Progenitor cell of endocrine pancreas (in vitro differentiated cells): ENCODE results near the gene KCNK17. TPM values are rescaled to one million over a fixed set of nuclear protein-coding genes. Genes with fewer than 3 reads are reported as not detected.

ENCODE experiments used
- DNase-seq: peaks from one replicate; pipeline ENCODE4 v3.0.0; 2021; ENCODE audit warnings: low spot score; ENCODE audit not compliant: unreplicated experiment
- H3K27ac Mint-ChIP-seq: 2 replicates; pipeline ENCODE4 v1.8.0; 2021; ENCODE audit warnings: mild to moderate bottlenecking, moderate library complexity, mixed read lengths
- H3K27me3 Mint-ChIP-seq: 2 replicates; pipeline ENCODE4 v1.8.0; 2021; ENCODE audit warnings: mixed read lengths
- H3K36me3 Mint-ChIP-seq: 2 replicates; pipeline ENCODE4 v1.8.0; 2022; ENCODE audit warnings: mixed read lengths; ENCODE audit not compliant: insufficient read depth
- H3K4me1 Mint-ChIP-seq: 2 replicates; pipeline ENCODE4 v1.8.0; 2021; ENCODE audit warnings: low read depth, mixed read lengths
- H3K4me3 Mint-ChIP-seq: 2 replicates; pipeline ENCODE4 v1.8.0; 2021; ENCODE audit warnings: low read depth, mild to moderate bottlenecking, moderate library complexity, mixed read lengths
- H3K9me3 Mint-ChIP-seq: 2 replicates; pipeline ENCODE4 v1.8.0; 2021; ENCODE audit warnings: low read depth, mixed read lengths
- total RNA-seq: library from RNA; stranded (reverse); gene quantifications from 2 replicates; pipeline ENCODE4 v1.2.1, GENCODE V29; 2021
- TF ChIP-seq, protein P1 (sequence below): fragments of 200-600 bp; sonication (generic); IDR thresholded peaks from one replicate; pipeline ENCODE4 v1.5.0; 2021; ENCODE audit warnings: antibody characterized with exemption, mild to moderate bottlenecking; ENCODE audit not compliant: unreplicated experiment

The KCNK17 gene
- total RNA-seq, 1 donor from 2014 or later: 11.2 TPM

DNA sequence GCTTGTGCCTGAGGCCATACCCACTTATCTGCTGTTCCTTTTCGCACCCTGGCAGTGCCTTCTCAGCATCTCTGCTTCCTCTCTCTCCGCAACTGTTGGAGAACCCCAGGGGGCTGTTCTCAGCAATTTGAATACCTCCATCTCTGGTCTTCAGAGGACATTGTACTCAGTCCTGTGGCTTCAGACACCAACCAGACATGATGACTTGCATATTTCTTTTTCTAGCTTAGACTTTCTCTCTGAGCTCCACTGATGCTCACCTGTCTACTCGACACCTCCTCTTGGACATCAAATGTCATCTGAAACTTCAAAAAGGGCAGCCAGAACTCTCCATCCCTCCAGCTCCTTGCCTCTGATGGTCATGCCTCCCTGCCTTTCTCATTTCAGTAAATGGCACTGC, 27.1 kb upstream of the KCNK17 start:
- Mint-ChIP-seq H3K9me3 (no peaks in the 10 kb centered on the region), H3K36me3 (no peaks in the 10 kb centered on the region), H3K27me3 (peaks cover 16% of the 10 kb centered on the region), H3K4me1 (peaks cover 7% of the 10 kb centered on the region), H3K27ac (no peak overlapping the region), H3K4me3 (no peak overlapping the region)
- no peak for DNase-seq
- TF ChIP-seq, protein P1, sequence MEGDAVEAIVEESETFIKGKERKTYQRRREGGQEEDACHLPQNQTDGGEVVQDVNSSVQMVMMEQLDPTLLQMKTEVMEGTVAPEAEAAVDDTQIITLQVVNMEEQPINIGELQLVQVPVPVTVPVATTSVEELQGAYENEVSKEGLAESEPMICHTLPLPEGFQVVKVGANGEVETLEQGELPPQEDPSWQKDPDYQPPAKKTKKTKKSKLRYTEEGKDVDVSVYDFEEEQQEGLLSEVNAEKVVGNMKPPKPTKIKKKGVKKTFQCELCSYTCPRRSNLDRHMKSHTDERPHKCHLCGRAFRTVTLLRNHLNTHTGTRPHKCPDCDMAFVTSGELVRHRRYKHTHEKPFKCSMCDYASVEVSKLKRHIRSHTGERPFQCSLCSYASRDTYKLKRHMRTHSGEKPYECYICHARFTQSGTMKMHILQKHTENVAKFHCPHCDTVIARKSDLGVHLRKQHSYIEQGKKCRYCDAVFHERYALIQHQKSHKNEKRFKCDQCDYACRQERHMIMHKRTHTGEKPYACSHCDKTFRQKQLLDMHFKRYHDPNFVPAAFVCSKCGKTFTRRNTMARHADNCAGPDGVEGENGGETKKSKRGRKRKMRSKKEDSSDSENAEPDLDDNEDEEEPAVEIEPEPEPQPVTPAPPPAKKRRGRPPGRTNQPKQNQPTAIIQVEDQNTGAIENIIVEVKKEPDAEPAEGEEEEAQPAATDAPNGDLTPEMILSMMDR: no peak

DNA sequence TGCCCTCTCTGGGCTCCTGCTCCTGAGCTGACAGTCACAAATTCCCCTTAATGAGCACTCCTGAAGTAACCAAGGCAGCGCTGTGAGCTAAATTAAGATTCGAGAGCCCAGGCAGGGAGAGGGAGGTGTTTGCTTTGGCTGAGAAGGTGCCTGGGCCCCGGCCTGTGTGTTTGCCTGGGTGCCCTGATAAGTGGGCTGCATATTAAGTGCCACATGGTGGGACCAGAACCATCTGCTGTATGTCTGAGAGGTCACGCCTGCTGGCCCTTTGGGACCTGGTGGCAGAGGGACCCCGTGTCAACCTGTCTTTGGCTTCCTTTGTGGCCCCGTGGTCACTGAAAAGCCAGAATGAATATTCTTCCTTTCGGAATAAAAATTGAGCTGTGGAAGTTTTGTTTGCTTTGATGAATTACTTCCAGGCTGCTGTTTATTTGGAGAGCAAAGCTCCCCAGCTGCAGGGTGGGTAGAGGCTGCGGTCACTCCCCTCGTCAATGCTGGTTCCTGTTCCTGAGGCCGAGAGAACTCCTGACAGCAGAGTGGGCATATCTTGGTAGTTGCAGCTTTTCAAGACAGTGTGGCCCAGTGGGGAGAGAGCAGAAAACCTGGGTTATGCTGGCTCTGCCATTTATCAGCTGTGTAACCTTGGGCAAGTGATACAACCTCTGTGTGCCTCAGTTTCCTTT, 25.8 kb upstream of the KCNK17 start:
- DNase-seq: no peak
- Mint-ChIP-seq H3K27me3 (peaks cover 25% of the 10 kb centered on the region), H3K36me3 (no peaks in the 10 kb centered on the region), H3K4me1 (peaks cover 7% of the 10 kb centered on the region), H3K4me3 (peak overlapping the region; percentile 33), H3K27ac (peak overlapping the region; percentile 65), H3K9me3 (no peaks in the 10 kb centered on the region)
- TF ChIP-seq, protein P1: no peak

DNA sequence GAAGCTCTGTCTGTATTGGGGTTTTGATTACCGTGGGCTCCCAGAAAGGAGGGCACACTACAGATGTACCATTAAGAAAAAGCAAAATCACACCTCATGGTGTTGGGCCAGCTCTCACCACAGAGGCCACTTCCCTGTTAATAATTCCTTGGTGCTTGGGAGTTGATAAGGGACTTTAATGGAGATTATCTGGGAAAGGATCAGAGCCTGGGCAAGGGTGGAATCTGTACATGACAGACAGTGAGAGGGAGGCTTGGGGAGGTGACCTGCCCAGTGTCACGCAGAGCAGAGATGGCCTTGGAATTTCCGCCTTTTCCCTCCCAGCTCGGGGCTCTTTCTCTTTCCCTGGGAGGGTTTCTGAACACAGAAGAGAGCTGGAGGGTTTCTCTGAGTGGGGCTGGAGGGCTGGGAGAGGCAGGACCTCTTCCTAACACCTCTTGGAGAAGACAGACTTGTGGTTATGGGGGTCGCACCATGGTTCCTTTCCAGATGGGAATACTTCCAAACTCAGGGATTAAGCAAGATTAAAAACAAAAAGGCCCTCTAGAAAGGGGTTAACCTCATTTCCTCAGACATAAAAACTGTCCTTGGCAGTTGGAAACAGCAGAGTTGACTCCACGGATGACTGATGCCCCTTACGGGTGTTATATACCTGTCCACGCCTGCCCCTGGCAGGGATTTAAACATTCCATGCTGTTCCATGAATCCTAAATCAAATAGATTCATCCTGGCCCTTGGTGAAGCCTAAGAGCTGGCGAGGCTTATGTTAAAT, 25.1 kb upstream of the KCNK17 start:
- Mint-ChIP-seq H3K27ac (peak overlapping the region; percentile 65), H3K36me3 (no peaks in the 10 kb centered on the region), H3K4me1 (peaks cover 7% of the 10 kb centered on the region), H3K27me3 (peaks cover 29% of the 10 kb centered on the region), H3K9me3 (no peaks in the 10 kb centered on the region), H3K4me3 (peak overlapping the region; percentile 33)
- no peak for DNase-seq
- TF ChIP-seq, protein P1: no peak

DNA sequence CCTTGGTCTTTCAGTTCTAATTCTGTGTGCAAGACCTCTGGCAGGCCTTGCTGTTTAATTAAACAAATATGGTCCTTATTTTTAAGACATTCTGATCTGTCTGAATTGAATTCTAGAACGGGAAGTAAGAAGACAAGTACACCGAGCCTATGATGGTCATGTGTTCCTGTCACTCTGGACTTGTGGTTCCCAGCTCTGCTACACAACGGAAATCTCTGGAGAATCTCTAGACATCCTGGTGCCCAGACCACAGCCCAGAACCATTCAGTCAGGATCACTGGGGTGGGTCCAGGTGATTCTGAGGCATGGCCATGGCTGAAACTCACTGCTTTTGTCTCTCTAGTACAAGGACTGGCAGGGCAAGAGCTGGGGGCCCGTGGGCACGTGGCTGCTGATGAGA, 24.2 kb upstream of the KCNK17 start:
- no peaks in the 10 kb centered on the region for H3K9me3 Mint-ChIP-seq
- TF ChIP-seq, protein P1: no peak
- peaks cover 35% of the 10 kb centered on the region for H3K27me3 Mint-ChIP-seq
- H3K36me3 Mint-ChIP-seq: no peaks in the 10 kb centered on the region
- H3K4me1 Mint-ChIP-seq: peaks cover 7% of the 10 kb centered on the region
- H3K27ac Mint-ChIP-seq: no peak overlapping the region
- no peak overlapping the region for H3K4me3 Mint-ChIP-seq
- no peak for DNase-seq

DNA sequence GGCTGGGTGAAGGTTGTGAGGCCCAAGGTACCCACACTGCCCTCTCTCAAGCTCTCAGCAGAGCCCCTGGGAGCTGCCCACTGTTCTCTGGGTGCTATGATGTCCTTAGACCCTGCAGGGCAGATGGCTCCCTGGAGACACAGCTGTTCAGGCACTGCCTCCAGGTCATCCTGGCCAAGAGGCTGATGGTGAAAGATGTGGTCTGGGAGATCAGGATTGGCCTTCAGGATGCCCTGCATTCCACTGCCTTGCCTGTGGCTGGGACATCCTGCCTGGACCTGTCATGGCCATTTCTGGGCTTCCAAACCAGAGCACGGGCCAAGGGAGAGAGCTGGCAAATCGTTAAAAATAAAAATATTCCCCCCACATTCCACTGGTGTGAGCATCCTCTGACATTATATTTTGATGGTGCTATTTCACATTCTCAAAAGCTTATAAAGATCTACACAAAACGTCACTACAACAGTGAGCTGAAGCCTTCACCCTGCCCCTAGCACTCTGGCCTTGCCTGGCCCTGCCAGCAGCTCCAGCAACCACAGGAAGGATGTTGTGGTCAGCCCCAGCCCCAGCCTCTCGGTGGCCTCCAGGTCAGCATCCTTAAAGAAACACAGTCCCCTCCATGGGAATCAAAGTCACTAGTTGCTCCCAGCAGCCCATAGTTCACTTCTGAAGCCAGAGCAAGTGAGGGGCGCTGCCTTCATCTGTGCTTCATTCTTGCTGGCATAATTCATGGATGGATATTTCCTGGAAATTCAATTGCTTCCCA, 21.7 kb upstream of the KCNK17 start:
- DNase-seq: no peak
- TF ChIP-seq, protein P1: no peak
- peaks cover 7% of the 10 kb centered on the region for H3K4me1 Mint-ChIP-seq
- H3K9me3 Mint-ChIP-seq: no peaks in the 10 kb centered on the region
- peaks cover 57% of the 10 kb centered on the region for H3K27me3 Mint-ChIP-seq
- H3K4me3 Mint-ChIP-seq: no peak overlapping the region
- no peaks in the 10 kb centered on the region for H3K36me3 Mint-ChIP-seq
- no peak overlapping the region for H3K27ac Mint-ChIP-seq
